T-helper 2 cell (primary cell): ENCODE results near the gene ALDH8A1.

Experiments
- DNase-seq, 5 experiments: peaks; one replicate each; pipeline versions ENCODE4 v3.0.0 to v3.0.0-alpha.2; 2012 to 2022
- total RNA-seq, 2 donors: gene quantifications; one replicate each; lab custom pipeline; 2026; lab: John Stamatoyannopoulos, UW

Gene ALDH8A1
- total RNA-seq: 1.2 to 1.5 reads per million in 2 donors

GRCh38 chr6:134949927-134950326, at the start of gene ALDH8A1:
ALDH8A1 (minus strand) TSS chr6:134950101; CDS start chr6:134950053, 48 bp downstream.
- no peak for DNase-seq

GRCh38 chr6:134999107-134999506, 49.2 kb upstream of the ALDH8A1 start:
- no peak for DNase-seq

- DNase-seq: no peak
Measured at GRCh38 chr6:134997133-134997995, 47.5 kb upstream of the ALDH8A1 start.

- no peak for DNase-seq
Measured at GRCh38 chr6:134995536-134995935, 45.6 kb upstream of the ALDH8A1 start.

GRCh38 chr6:134994431-134994830, 44.5 kb upstream of the ALDH8A1 start:
- DNase-seq: no peak

- DNase-seq: no peak
Measured at GRCh38 chr6:134992155-134992554, 42.3 kb upstream of the ALDH8A1 start.

GRCh38 chr6:134990262-134990661, 40.4 kb upstream of the ALDH8A1 start:
- DNase-seq: no peak

- DNase-seq: no peak
Measured at GRCh38 chr6:134984821-134985220, 34.9 kb upstream of the ALDH8A1 start.

GRCh38 chr6:134983823-134984222, 33.9 kb upstream of the ALDH8A1 start:
- no peak for DNase-seq

- peak in 1 of 5 experiments; percentile 81 for DNase-seq
Measured at GRCh38 chr6:134982161-134982560, 32.3 kb upstream of the ALDH8A1 start.

- DNase-seq: peak in 1 of 5 experiments; percentile 88
Measured at GRCh38 chr6:134980846-134981245, 30.9 kb upstream of the ALDH8A1 start.

GRCh38 chr6:134979142-134979541, 29.2 kb upstream of the ALDH8A1 start:
- DNase-seq: peak in 2 of 5 experiments; percentile 40 to 97

GRCh38 chr6:134974370-134974769, 24.5 kb upstream of the ALDH8A1 start:
- no peak for DNase-seq

- no peak for DNase-seq
Measured at GRCh38 chr6:134967711-134968110, 17.8 kb upstream of the ALDH8A1 start.

GRCh38 chr6:134964451-134965203, 14.7 kb upstream of the ALDH8A1 start:
- DNase-seq: no peak

GRCh38 chr6:134962421-134962820, 12.5 kb upstream of the ALDH8A1 start:
- no peak for DNase-seq

- DNase-seq: peak in 1 of 5 experiments; percentile 79
Measured at GRCh38 chr6:134961366-134961765, 11.5 kb upstream of the ALDH8A1 start.

GRCh38 chr6:134959603-134960002, 9.7 kb upstream of the ALDH8A1 start:
- DNase-seq: no peak

GRCh38 chr6:134956676-134957075, 6.8 kb upstream of the ALDH8A1 start:
- DNase-seq: no peak

GRCh38 chr6:134956032-134956431, 6.1 kb upstream of the ALDH8A1 start:
- DNase-seq: no peak

- no peak for DNase-seq
Measured at GRCh38 chr6:134954272-134955000, 4.5 kb upstream of the ALDH8A1 start.

GRCh38 chr6:134951494-134952263, 1.8 kb upstream of the ALDH8A1 start:
- DNase-seq: no peak
